HEK293T (cell line): ENCODE measurements around the gene B4GALT5.

Experiments
- ARNT ChIP-seq: fragments of 450-650 bp; IDR thresholded peaks from 2 replicates; pipeline ENCODE4 v1.6.1; 2017; ENCODE audit warnings: mild to moderate bottlenecking
- BHLHE40 ChIP-seq: fragments of 450-650 bp; IDR thresholded peaks from 2 replicates; pipeline ENCODE4 v1.6.1; 2016; ENCODE audit warnings: mild to moderate bottlenecking, moderate library complexity, borderline replicate concordance
- CTBP1 ChIP-seq: fragments of 450-650 bp; IDR thresholded peaks from 2 replicates; pipeline ENCODE4 v1.6.1; 2016; ENCODE audit warnings: borderline replicate concordance
- ELF4 ChIP-seq: fragments of 450-650 bp; IDR thresholded peaks from 2 replicates; pipeline ENCODE4 v1.6.1; 2017; ENCODE audit warnings: antibody characterized with exemption
- FOXK2 ChIP-seq: fragments of 450-650 bp; IDR thresholded peaks from 2 replicates; pipeline ENCODE4 v1.6.1; 2016; ENCODE audit warnings: mild to moderate bottlenecking
- FOXM1 ChIP-seq: fragments of 450-650 bp; IDR thresholded peaks from 2 replicates; pipeline ENCODE4 v1.6.1; 2017; ENCODE audit warnings: mild to moderate bottlenecking, borderline replicate concordance
- HDGF ChIP-seq: fragments of 450-650 bp; IDR thresholded peaks from 2 replicates; pipeline ENCODE4 v1.6.1; 2017; ENCODE audit warnings: antibody characterized with exemption, borderline replicate concordance
- NFRKB ChIP-seq: fragments of 450-650 bp; IDR thresholded peaks from 2 replicates; pipeline ENCODE4 v1.6.1; 2016; ENCODE audit warnings: mild to moderate bottlenecking, moderate library complexity
- PKNOX1 ChIP-seq: fragments of 450-650 bp; IDR thresholded peaks from 2 replicates; pipeline ENCODE4 v1.6.1; 2016
- SP1 ChIP-seq: fragments of 450-650 bp; IDR thresholded peaks from 2 replicates; pipeline ENCODE4 v1.6.1; 2017
- SUZ12 ChIP-seq: fragments of 450-650 bp; IDR thresholded peaks from 2 replicates; pipeline ENCODE4 v1.6.1; 2016; ENCODE audit warnings: mild to moderate bottlenecking
- TARDBP ChIP-seq: fragments of 450-650 bp; IDR thresholded peaks from 2 replicates; pipeline ENCODE4 v1.6.1; 2016
- ZNF384 ChIP-seq: fragments of 450-650 bp; IDR thresholded peaks from 2 replicates; pipeline ENCODE4 v1.6.1; 2016

DNA sequence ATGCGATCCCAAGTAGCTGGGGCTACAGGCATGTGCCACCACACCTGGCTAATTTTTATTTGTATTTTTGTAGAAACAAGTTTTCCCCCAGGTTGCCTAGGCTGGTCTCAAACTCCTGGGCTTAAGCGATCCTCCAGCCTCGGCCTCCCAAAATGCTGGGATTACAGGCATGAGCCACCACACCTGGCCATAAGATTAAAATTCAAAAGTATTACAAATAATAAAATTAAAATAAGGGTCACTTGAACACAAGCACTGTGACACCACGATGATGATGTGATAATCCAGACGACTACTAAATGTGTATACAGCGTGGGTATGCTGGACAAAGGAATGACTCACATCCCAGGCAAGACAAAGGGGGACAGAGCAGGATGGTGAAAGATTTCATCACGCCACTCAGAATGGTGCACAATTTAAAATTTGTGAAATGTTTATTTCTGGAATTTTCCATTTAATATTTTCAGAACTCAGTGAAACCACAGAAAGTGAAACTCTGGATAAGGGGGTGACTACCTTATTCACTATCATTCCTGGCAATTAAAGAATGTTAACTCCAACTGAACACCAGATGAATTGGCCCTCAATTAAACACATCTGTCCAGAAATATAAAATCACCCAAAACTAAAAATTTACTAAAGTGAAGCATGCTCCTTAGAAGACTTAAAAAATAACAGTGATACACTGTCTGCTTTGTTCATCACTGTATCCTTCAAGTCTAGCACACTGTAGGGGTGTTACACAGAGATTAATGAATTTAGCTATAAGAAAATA is 13.1 kb downstream of the B4GALT5 start:
- TF ChIP-seq ELF4 = no peak
- no peak for TF ChIP-seq BHLHE40
- TF ChIP-seq FOXM1 = no peak
- no peak for TF ChIP-seq SP1
- no peak for TF ChIP-seq PKNOX1
- no peak for TF ChIP-seq SUZ12
- no peak for TF ChIP-seq NFRKB
- TF ChIP-seq FOXK2 = no peak
- TF ChIP-seq ARNT = no peak
- no peak for TF ChIP-seq ZNF384
- no peak for TF ChIP-seq CTBP1
- TF ChIP-seq TARDBP = no peak
- TF ChIP-seq HDGF = no peak
